Keratinocyte (primary cell): ENCODE data around the gene SPRING1. TPM values are rescaled to one million over a fixed set of nuclear protein-coding genes. Genes with fewer than 3 reads are reported as not detected.

ENCODE experiments used
- DNase-seq: peaks from one replicate; pipeline ENCODE4 v3.0.0-alpha.2; 2011; ENCODE audit warnings: low read depth, missing footprints, low spot score
- FAIRE-seq: peaks from 2 replicates; lab custom pipeline; 2011; peaks lifted over from hg19 to GRCh38; lab: Jason Lieb, UNC
- H2AFZ ChIP-seq: 2 replicates; pipeline ENCODE4 v1.6.0; 2012; ENCODE audit warnings: low read length, control low read depth, inconsistent platforms; ENCODE audit not compliant: control insufficient read depth
- H3K27ac ChIP-seq: 2 replicates; pipeline ENCODE4 v1.5.1; 2011; ENCODE audit warnings: low read length; ENCODE audit not compliant: control insufficient read depth, insufficient read depth
- H3K27me3 ChIP-seq: 3 replicates; pipeline ENCODE4 v1.6.0; 2011; ENCODE audit warnings: low read length; ENCODE audit not compliant: control insufficient read depth, insufficient read depth; ENCODE audit errors: extremely low read depth
- H3K36me3 ChIP-seq, 2 experiments: 2 replicates in 1 of 2; 3 replicates in 1 of 2; pipeline ENCODE4 v1.5.1; 2011; ENCODE audit warnings: low read length in 2 of 2, mild to moderate bottlenecking in 1 of 2; ENCODE audit not compliant: control insufficient read depth in 2 of 2, insufficient read depth in 2 of 2; ENCODE audit errors: extremely low read depth in 1 of 2
- H3K4me1 ChIP-seq: 3 replicates; pipeline ENCODE4 v1.5.1; 2011; ENCODE audit warnings: low read length; ENCODE audit not compliant: control insufficient read depth, insufficient read depth; ENCODE audit errors: extremely low read depth
- H3K4me2 ChIP-seq: 3 replicates; pipeline ENCODE4 v1.6.0; 2011; ENCODE audit warnings: low read depth, low read length; ENCODE audit not compliant: control insufficient read depth, insufficient read depth; ENCODE audit errors: extremely low read depth
- H3K4me3 ChIP-seq, 3 experiments: fragments of 200-600 bp in 1 of 3; sonication (generic) in 1 of 3; 2 replicates in 2 of 3; 3 replicates in 1 of 3; pipeline ENCODE4 v1.5.1; 2011 to 2016; ENCODE audit warnings: low read length in 3 of 3, mild to moderate bottlenecking in 3 of 3, control low read depth in 2 of 3, inconsistent platforms in 1 of 3, low read depth in 1 of 3, mixed read lengths in 1 of 3, mixed run types in 1 of 3, moderate library complexity in 1 of 3; ENCODE audit not compliant: control insufficient read depth in 2 of 3, insufficient read depth in 2 of 3; ENCODE audit errors: extremely low read depth in 1 of 3
- H3K79me2 ChIP-seq: 2 replicates; pipeline ENCODE4 v1.6.0; 2012; ENCODE audit warnings: low read length; ENCODE audit not compliant: control insufficient read depth, insufficient read depth
- H3K9ac ChIP-seq: 3 replicates; pipeline ENCODE4 v1.6.0; 2011; ENCODE audit warnings: low read length; ENCODE audit not compliant: control insufficient read depth, insufficient read depth; ENCODE audit errors: extremely low read depth
- H3K9me1 ChIP-seq: 3 replicates; pipeline ENCODE4 v1.6.0; 2011; ENCODE audit warnings: low read length; ENCODE audit not compliant: control insufficient read depth, insufficient read depth; ENCODE audit errors: extremely low read depth
- H3K9me3 ChIP-seq: 2 replicates; pipeline ENCODE4 v1.5.1; 2012; ENCODE audit warnings: low read depth, low read length; ENCODE audit not compliant: control insufficient read depth
- H4K20me1 ChIP-seq: 3 replicates; pipeline ENCODE4 v1.6.0; 2011; ENCODE audit warnings: low read length; ENCODE audit not compliant: control insufficient read depth, insufficient read depth; ENCODE audit errors: extremely low read depth
- EZH2 ChIP-seq: IDR thresholded peaks from one replicate; pipeline ENCODE4 v1.6.1; 2012; ENCODE audit warnings: inconsistent platforms, mild to moderate bottlenecking, low read length, moderate library complexity
- dilution Hi-C: fragments of 300-500 bp; cut with MboI; formaldehyde crosslinking; loops from one replicate; pipeline ENCODE4 v1.7.0; 2020; ENCODE audit warnings: low sequenced_read_pairs; ENCODE audit not compliant: extremely low pct_ligation_motif_present
- polyA plus RNA-seq, 5 experiments: library from polyadenylated mRNA; depleted of rRNA in 3 of 5; stranded (reverse) in 3 of 5; stranded (forward) in 1 of 5; unstranded in 1 of 5; fragments of >200 nt; gene quantifications; 1 replicate in 1 of 5; 2 replicates in 3 of 5; 3 replicates in 1 of 5; pipeline versions ENCODE4 v1.2.1 to v1.2.3, GENCODE V29; 2011 to 2012; ENCODE audit warnings: missing spikeins in 2 of 5, low read depth in 1 of 5, low replicate concordance in 1 of 5
- TF ChIP-seq, protein P1 (sequence below), 3 experiments: IDR thresholded peaks in 1 of 3; conservative IDR thresholded peaks in 1 of 3; optimal IDR thresholded peaks in 1 of 3; 2 replicates in 2 of 3; 3 replicates in 1 of 3; pipeline versions ENCODE3 to v1.5.1; 2011; ENCODE audit warnings: low read length in 3 of 3, mild to moderate bottlenecking in 3 of 3, moderate library complexity in 2 of 3, control low read depth in 1 of 3, inconsistent platforms in 1 of 3; ENCODE audit not compliant: insufficient read depth in 2 of 3; ENCODE audit errors: extremely low read depth in 1 of 3

Gene SPRING1
- polyA plus RNA-seq, 1 donor (not counting 4 experiments of a cell fraction or from before 2014, with no cell fraction given) = 17.1 TPM

- no peak overlapping the region for H3K4me2 ChIP-seq
- H3K9me1 ChIP-seq = peaks cover 2% of the 10 kb centered on the region
- H3K79me2 ChIP-seq = peaks cover 38% of the 10 kb centered on the region
- no peaks in the 10 kb centered on the region for H3K27me3 ChIP-seq
- TF ChIP-seq, protein P1, sequence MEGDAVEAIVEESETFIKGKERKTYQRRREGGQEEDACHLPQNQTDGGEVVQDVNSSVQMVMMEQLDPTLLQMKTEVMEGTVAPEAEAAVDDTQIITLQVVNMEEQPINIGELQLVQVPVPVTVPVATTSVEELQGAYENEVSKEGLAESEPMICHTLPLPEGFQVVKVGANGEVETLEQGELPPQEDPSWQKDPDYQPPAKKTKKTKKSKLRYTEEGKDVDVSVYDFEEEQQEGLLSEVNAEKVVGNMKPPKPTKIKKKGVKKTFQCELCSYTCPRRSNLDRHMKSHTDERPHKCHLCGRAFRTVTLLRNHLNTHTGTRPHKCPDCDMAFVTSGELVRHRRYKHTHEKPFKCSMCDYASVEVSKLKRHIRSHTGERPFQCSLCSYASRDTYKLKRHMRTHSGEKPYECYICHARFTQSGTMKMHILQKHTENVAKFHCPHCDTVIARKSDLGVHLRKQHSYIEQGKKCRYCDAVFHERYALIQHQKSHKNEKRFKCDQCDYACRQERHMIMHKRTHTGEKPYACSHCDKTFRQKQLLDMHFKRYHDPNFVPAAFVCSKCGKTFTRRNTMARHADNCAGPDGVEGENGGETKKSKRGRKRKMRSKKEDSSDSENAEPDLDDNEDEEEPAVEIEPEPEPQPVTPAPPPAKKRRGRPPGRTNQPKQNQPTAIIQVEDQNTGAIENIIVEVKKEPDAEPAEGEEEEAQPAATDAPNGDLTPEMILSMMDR (optimal IDR thresholded peaks at IDR 0.05 in 1 of 3, IDR thresholded peaks at IDR 0.05 in 1 of 3, conservative IDR thresholded peaks at IDR 0.05 in 1 of 3; ENCODE audit: extremely low read depth in 1 of 3, insufficient read depth in 2 of 3, low read length in 3 of 3) = no peak
- no peak for TF ChIP-seq EZH2
- H2AFZ ChIP-seq = no peak overlapping the region
- FAIRE-seq (no peak), DNase-seq (no peak)
- no peak overlapping the region for H3K4me3 ChIP-seq
- dilution Hi-C loops = no loop called here
- H4K20me1 ChIP-seq = no peaks in the 10 kb centered on the region
- H3K9ac ChIP-seq = no peak overlapping the region
- H3K4me1 ChIP-seq = peaks cover 9% of the 10 kb centered on the region
- no peak overlapping the region for H3K27ac ChIP-seq
- H3K36me3 ChIP-seq = peaks cover 0 to 7% of the 10 kb centered on the region in 2 experiments
- H3K9me3 ChIP-seq = no peaks in the 10 kb centered on the region
Observed at GRCh38 chr12:116734156-116734768, 3.6 kb downstream of the SPRING1 start.

GRCh38 chr12:116731801-116732200 lies 6.1 kb downstream of the SPRING1 start:
- Histone ChIP-seq H3K79me2 (peaks cover 40% of the 10 kb centered on the region), H3K36me3 (peaks cover 0 to 7% of the 10 kb centered on the region in 2 experiments), H2AFZ (no peak overlapping the region), H3K9me3 (no peaks in the 10 kb centered on the region), H3K4me3 (no peak overlapping the region), H3K27me3 (no peaks in the 10 kb centered on the region), H3K9me1 (peaks cover 2% of the 10 kb centered on the region), H3K4me1 (peaks cover 8% of the 10 kb centered on the region), H3K27ac (no peak overlapping the region), H3K9ac (no peak overlapping the region), H3K4me2 (no peak overlapping the region), H4K20me1 (peaks cover under 1% of the 10 kb centered on the region)
- dilution Hi-C loops = no loop called here
- no peak for TF ChIP-seq EZH2
- TF ChIP-seq, protein P1 (optimal IDR thresholded peaks at IDR 0.05 in 1 of 3, IDR thresholded peaks at IDR 0.05 in 1 of 3, conservative IDR thresholded peaks at IDR 0.05 in 1 of 3; ENCODE audit: extremely low read depth in 1 of 3, insufficient read depth in 2 of 3, low read length in 3 of 3) = no peak
- FAIRE-seq (no peak), DNase-seq (no peak)
